NCI-H2227 (cell line): ENCODE results near the gene IL22RA1.

Experiments used
- DNase-seq: peaks from one replicate; lab custom pipeline; 2025; ENCODE audit not compliant: unreplicated experiment; lab: John Stamatoyannopoulos, UW

The IL22RA1 gene

DNA sequence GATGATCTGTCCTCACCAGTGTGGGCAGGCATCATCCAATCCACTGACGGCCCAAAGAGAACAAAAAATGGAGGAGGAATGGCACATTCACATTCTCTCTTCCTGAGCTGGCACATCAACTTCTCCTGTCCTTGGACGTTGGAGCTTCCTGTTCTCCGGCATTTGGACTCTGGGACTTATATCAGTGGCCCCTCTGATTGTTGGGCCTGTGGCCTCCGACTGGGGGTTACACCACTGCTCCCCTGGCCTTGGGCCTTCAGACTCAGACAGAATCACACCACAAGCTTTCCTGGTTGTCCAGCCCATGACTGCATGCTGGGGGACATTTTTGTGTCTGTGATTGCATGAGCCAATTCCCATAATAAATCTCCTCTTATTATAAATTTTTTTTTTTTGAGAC, 24.1 kb upstream of the IL22RA1 start:
- DNase-seq, result no peak

DNA sequence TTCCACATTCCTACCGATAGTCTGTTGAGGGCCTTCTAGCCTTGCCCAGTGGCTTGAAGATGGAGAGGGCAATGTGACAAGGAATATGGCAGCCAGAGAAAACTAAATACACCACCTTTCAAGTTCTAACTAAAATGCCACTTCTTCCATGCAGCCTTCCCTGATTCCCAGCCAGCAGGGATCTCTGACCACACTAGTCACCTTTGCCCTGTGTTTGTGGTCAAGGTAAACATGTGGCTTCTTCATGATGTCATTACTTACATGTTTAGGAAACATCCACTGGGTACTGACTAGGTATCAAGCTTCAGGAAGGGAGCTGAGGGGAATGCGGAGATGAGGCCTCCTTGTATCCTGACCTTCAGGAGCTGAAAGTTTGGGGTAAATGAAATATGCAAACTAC, 22.6 kb upstream of the IL22RA1 start:
- DNase-seq, result no peak

DNA sequence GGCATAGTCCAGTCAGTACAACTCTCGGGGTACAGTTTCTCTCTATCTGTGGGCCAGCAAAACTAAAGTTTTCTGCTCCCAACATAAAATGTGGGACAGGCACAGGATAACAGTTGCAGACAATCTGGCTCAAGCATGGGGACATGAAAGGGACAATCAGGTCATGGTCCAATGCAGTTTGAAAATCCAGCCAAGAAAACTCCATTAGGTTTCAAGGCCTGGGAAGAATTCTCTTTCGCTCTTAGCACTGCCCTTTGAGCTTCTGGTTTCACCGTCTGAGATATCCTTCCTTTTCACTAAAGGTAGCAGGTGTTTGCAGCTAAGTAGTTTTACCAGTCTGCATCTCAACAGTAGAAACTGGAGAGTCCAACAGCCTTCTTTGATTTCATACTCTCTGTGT, 21.1 kb upstream of the IL22RA1 start:
- DNase-seq, result no peak

DNA sequence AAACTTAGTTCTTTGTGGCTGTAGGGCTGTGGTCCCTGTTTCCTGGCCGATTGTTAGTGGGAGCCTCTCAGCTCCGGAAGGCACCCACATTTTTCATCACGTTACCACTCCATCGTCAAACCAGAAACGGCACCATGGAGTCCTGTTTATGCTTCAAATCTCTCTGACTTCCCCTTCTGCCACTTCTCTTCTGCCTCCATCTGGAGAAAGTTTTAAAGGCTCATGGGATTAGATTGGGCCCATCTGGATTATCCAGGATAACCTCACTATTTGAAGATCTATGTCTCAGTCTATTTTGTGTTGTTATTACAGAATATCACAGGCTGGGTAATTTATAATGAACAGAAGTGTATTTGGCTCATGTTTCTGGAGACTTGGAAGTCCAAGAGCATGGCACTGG, 19.3 kb upstream of the IL22RA1 start:
- DNase-seq, result no peak

DNA sequence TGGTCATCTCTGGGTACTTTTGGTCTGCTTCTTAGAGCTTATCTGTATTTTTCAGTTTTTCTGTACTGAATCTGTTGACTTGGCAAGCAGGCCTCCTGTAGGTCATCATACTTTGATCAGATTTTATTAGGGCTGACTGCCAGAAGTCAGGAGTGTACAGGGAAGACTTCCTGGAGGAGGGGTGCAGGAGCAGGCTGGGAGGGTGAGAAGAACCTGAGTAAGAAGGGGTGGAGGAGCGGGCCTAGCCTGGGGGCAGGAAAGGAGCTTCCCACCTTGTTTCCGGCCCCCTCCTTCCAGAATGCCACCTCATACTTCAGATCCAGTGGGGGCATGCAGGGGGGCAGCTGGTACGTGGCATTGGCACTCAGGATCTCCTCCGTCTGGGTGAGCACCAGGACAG, 18.3 kb upstream of the IL22RA1 start:
- no peak for DNase-seq

DNA sequence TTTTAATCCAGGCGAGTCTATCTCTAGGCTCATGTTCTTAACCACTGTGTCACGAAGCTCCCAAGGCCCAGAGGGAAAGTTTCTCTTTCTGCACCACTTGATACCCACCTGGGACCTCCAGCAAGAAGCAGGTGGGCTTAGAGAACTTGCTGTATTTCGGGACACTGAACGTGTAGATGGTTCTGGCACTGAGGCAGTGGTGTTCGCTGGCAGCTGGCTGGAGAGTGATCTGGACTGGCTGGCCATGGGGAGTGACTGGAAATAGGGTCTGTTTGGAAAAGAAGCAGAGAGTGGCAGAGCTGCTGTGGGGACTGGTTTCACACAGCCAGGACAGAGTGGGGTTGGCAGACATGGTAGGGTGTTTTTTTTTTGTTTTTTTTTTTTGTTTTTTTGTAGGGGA, 16.4 kb upstream of the IL22RA1 start:
- DNase-seq, result no peak

DNA sequence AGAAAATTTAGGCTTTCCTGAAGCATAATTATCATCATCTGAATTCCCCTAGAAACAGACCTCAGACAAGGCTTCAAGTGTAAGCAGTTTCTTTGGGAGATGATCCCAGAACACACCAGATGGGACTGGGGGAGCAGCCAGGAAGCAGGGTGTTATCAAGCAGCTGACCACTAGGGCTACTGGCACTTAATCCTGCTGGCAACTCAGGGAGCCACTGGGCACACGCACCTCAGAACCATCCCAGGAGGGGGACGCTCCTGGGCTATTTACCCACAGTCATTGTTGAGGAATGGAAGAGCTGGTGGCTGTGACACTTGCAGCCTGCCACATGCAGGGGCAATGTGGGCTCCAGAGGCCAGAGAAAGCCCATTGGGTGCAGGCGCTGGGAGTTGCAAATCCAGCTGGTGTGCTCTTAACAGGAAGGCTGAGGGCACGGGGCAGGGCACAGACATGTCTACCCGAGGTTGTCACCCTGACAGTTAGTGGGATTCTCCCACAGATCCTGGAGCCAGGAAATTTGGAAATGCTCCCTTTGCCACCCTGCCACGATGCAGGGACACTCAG, 15.1 kb upstream of the IL22RA1 start:
- DNase-seq, result no peak

DNA sequence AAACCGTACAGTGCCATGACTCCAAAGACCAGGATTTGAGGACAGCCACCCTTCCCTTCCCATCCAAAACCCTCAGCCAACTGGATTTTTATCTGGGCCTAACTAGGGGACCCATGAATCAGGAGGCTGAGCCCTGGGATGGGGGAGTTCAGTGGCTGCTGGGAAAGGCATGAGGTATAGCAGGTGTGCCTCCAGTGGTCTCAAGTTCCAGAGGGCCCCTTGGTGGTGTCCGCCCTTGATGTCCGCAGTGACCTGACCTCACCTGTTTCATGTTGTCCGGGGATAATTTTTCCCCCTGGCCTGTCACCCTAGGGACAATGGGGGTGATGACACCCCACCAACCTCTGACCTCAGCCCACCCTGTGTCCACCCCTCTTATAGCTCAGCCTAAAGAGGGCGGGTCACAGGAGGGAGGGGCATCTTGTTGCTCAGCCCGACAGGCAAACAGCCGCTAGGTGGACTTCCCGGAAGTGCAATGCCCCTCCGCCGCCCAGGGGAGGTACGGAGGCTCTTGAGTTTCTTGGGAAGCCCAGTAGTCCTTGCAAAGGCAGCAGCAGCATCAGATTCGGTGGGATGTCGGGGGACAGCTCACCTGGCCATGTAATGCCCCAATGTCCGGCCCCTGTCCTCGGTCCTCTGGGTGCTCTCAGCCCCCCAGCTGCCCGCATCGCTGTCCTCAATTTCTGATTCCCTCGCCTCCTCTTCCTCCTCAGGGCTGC, 13.8 kb upstream of the IL22RA1 start:
- no peak for DNase-seq

DNA sequence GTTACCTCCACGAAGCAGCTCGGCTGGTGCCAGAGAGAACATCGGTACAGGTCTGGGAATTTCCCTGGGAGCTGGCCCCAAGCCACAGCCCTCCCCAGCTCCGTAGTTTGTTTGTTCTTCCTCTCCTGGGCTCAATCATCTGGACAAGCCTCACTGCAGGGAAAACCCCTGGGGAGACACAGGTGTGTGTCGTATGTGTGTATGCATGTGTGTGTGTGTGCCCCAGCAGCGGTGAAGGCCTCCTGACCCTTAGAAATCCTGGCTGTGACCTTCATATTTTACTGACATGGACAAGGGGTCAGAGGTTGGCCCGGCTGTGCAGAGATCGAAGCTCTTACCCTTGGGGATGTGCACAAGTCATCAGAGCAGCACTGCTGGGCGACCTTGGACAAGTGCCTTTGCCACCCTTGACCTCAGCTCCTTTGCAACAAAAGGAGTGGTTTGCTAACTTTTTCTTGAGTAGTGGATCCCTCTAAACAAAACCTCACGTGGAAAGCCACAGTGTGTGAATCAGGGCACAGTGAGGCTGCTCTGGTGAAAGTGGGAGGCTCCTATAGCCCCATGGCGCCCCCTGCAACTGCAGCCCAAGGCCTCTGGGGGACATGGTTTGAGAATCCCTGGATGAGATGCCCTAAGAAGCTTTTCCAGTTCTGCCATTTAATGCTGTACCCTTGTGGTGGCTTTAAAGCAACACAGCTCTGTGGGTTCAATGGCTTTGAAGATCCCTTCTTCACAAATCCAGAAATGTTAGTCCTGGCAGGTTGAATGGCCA, 12.3 kb upstream of the IL22RA1 start:
- no peak for DNase-seq

DNA sequence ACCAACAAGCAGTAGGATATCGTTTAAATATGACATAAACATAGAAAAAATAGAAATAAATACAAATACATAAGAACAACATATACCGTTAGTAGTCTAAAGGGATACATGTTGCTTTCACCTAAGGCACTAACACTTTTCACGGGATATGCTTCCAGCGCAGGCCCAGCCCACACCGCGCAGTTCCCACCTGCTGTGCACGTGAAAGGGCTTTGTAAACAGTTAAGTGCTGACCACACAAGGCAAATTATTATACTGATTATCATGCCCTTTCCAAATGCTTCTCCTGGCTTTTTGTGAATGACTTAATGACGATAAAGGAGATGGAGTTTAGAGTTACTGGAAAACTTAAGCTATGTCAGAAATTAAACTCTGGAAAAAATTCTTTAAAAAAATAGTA, 11.3 kb upstream of the IL22RA1 start:
- peak; percentile 60 for DNase-seq

DNA sequence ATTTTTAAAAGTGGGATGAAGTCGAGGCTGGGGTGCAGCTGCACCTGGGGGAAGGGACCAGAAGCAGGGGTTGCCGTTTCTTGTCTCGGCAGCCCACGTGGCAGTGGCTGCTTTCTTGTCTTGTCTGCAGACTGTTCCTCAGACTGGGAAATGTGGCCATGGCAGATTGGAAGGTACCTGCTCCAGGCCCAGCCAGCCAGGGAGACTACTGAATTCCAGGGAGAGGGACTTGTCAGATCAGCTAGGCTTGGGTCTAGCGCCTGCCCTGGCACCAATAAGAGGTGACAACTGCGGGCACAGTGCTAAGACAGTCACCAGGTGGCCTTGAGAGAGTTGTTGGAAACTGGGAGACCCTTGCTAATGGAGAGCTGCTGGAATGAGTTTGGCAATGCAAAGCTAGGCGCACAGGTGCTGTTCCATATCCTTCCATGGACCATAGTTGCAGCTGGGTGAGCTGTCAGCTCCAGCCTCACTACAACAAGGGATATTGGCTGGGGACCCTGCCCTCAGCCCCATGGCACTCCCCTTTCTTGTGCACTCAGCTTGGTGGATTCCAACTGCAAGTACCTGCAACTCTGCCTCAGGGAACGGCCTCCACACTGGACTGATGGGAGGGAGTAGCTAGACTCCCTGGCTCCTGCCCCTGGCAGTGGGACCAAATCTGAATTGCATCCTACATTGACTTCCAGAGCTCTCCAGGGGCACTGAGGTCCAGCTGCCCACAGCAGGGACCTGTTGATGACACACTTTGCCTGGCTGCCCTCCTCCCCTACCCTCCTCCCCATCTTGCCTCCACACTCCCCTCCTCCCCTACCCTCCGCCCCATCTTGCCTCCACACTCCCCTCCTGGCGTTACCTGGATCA, 9.9 kb upstream of the IL22RA1 start:
- no peak for DNase-seq

DNA sequence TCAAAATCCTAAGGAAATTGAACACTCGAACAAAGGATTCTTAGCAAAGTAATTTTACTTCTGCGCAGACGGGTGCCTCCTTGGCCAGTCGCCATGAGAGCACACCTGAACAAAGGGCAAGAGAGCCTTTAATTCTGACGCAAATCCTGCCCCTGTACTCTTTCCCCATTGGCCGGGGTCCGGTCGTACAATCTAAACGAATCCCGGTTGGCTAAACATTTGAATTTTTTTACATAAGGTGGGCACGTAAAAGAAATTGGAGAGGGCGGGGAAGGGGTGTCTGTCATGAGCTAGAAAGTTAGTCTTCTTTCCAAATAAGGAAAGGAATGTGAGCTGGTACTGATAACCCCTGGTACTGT, 8.2 kb upstream of the IL22RA1 start:
- peak; percentile 83 for DNase-seq

DNA sequence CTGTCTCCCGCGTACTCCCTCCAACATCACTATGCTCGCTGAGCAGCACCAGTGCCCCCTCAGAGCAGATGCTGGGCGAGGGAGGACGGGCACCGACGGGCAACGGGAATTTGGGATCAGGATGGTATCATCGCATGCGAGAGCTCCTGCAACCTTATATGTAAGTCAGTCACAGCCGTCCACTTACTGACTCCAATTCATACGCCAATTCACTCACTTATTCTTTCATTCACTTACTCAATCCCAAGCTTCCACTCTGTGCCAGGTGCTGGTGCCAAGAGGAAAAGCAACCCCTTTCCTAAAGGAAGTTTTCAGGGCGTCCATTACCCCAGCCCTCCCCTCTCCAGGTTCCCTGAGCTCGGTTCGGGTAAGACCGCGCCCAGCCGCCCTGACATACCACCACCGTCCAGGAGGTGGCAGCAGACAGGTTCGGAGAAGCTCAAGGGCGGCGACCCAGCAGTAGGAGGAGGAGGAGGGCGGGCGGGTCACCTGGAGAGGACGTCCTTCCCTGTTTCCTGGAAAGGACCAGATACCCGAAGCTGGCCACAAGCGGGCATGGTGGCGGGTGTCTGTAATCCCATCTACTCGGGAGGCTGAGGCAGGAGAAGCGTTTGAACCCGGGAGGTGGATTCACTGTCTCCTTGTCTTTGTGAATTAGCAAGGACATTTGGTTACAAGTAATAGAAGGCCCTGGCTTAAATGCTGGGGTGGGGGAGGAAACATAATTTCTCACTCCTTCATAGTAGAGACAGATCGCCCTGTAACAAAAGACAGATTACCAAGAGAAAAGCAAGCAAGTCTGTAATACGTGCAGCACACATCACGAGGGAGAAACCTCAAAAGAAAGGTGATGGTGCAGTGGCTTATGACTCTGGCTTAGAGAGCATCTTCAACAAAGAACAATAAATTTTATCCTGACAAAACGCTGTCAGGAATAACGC, 7.6 kb upstream of the IL22RA1 start:
- peak; percentile 93 for DNase-seq

DNA sequence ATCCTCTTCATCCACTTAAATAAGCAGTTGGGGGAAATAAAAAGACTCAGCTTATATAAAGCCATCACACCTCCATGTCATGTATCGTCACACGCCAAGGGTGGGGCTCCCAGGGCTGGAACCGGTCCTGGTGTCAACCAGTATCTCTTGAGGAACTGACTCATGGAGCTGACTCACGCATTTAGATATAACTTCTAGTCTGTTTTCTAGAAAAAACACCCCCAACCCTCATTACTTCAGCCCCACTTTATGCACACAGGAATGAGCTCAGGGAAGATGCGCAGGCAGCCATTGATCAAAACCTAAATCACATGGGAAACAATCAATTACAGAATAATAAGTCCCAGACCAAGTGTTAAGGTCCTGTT, 6.9 kb upstream of the IL22RA1 start:
- no peak for DNase-seq

DNA sequence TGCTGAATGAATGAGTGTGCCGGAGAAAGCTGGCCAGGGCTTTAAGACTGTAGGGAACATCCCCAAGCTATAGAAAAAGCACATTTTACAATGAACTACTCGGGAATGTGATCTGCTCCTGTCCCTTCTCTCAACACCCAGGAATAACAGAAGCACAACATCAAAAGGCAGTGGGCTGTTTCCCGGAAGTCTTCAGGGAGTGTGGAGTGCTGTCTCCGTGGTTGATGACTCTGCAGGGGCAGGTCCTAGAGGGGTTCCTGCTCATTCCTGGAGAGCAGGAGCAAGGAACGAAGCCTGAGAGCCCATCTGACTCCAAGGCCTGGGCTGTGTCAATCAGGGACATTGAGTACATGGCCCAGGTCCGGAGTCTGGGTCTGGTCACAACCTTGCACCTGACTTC, 4.9 kb upstream of the IL22RA1 start:
- DNase-seq, result no peak

DNA sequence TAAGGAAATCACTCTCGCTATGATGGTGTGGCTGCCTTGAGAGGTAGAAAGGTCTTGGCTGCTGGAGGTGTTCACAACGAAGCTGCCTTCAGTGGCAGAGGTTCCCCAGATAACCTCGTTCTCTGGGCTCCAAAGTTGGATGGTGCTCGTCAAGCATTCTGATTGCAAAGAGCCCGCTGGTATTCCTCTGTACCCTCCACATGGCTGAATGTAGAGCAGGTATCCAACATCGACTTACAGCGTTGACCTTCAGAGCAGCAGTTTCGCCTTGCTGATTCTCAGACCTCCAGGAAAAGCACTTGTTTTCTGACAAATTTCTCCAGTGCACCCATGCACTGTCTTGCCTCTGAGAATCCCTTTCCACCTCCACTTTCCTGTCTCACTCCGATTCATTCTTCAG, 4.3 kb upstream of the IL22RA1 start:
- no peak for DNase-seq

DNA sequence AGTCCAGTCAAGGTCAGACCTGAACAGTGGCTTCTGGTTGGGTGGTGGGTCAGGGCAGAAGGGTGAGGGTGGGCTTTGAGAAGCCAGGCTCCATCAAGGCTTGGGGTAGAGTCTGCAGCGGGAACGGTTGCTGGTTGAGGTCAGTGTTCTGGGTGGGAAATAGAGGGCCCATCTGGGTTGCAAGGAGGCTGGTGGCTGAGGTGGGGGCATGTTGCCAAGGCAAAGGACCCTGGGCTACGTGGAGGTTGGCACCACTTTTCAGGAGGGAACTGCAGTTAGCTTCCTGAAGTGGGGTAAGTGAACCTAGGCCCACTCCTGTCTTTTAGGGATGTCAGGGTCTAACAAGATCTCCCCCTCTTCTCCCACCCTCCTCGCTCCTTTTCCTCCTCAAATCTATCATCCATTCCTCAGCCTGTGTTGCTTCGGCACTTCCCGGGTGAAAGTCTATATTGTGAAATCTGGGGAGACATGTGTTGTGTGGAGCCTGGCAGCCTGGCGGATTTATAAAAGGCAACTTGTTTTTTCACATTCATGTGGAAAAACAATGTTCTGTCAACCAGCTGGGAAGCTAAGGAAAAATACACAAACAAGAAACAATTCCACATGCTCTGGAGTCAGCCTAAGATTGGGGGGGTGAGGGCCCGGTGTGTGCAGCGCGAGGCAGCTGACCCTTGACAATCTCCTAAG, 1.5 kb downstream of the IL22RA1 start:
- no peak for DNase-seq

DNA sequence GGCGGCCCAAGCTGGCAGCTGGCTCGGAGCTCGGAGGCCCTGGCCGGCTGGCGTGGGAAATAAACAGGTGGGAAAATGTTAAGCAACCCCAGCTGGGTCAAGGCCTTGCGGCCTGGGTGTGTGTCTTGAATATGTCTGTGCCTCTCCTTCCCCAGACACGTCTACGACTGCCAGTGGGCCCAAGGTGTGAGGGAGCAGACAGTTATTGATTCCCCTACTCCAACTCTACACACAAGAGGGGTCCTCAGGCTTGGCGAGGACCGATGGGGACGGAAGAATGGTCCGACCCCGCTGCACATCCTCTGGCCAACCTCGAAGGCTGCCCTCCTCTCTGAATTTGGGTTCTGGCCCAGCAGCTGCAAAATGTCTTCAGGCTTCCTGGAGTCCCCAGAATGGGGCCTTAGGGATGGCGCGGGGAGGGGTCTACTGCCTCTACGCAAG, 2.2 kb downstream of the IL22RA1 start:
- no peak for DNase-seq

DNA sequence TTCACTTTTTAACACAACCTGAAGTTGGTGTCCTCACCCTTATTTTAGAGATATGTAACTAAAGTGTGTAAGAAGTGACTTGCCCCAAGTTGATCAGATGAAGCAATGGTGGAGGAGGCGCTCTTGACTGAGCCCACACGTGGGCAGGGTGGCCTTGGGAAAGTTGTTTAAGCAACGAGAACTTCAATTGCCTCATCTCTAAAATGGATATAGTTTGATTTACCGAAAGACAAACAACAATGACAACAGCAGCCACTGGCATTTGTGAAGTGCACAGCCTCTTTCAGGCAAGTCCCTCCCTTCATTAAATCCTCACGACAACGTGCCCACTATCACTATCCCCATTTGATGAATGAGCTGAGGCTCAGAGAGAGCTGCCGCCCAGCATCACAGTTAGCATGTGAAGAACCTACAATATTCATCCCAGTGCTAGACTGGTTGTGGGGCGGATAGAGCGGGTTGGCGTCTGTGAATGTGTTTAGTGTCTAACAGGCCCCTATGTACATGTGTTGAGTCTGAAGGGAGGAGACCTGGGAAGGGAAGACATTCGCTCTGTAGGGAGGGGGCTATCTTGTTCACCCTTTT, 3.0 kb downstream of the IL22RA1 start:
- no peak for DNase-seq

DNA sequence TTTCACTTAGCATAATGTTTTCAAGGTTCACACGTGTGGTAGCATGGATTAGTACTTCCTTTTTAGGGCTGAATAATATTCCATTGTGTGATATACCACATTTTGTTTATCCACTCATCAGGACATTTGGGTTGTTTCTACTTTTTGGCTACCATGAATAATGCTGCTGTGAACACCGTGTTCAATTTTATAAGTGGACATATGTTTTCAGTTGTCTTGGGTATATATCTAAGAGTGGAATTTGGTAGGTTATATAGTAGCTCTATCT, 3.8 kb downstream of the IL22RA1 start:
- DNase-seq, result no peak
